Neural progenitor cell (in vitro differentiated cells): ENCODE measurements around the gene NSG2.

Experiments used
- CTCF ChIP-seq: fragments of 200-600 bp; sonication (generic); IDR thresholded peaks from 2 replicates; pipeline ENCODE4 v1.5.1; 2017; ENCODE audit warnings: antibody characterized with exemption, mild to moderate bottlenecking
- EZH2 ChIP-seq: fragments of 200-600 bp; sonication (generic); IDR thresholded peaks from 2 replicates; pipeline ENCODE4 v1.6.1; 2017; ENCODE audit warnings: antibody characterized with exemption, mild to moderate bottlenecking, moderate library complexity
- EZH2phosphoT487 ChIP-seq: fragments of 200-600 bp; sonication (generic); IDR thresholded peaks from 2 replicates; pipeline ENCODE4 v1.6.1; 2017; ENCODE audit warnings: antibody characterized with exemption

GRCh38 chr5:174011441-174011840 lies 34.1 kb upstream of the NSG2 start:
- TF ChIP-seq CTCF (no peak), EZH2phosphoT487 (no peak), EZH2 (no peak)
